Measurements from ENCODE around the gene SYT5. TPM values are rescaled to one million over a fixed set of nuclear protein-coding genes. Genes with fewer than 3 reads are reported as not detected.

Gene SYT5
- total and polyA plus RNA-seq, 7 experiments from 2014 or later: 1.7 to 2.6 TPM; not detected in 5

GRCh38 chr19:55197528-55197927 lies 17.4 kb upstream of the SYT5 start:
- CTCF ChIA-PET: interaction anchor here (0.6 to 0.7 kb wide), 2 partner anchors 15 to 221 kb away, joined by 3 to 5 read pairs; no protein-coding TSS in a partner anchor
- Mint-ChIP-seq H3K9me3 (no peaks in the 10 kb centered on the region), H3K36me3 (peaks cover 0 to 1% (median 0%) of the 10 kb centered on the region in 5 donors), H3K4me1 (peaks cover 0 to 4% (median 0%) of the 10 kb centered on the region in 7 donors), H3K4me3 (no peak overlapping the region), H3K27me3 (peaks cover 6 to 40% (median 19%) of the 10 kb centered on the region in 5 donors), H3K27ac (no peak overlapping the region)
- no peak for ATAC-seq
- POLR2A ChIA-PET: no interaction called here
- H3K9me3 ChIP-seq (ENCODE audit: control insufficient read depth in 2 of 3, low read length in 3 of 3): no peaks in the 10 kb centered on the region
- no peaks in the 10 kb centered on the region for H3K36me3 ChIP-seq (ENCODE audit: control insufficient read depth in 2 of 3, insufficient read depth in 3 of 3, low read length in 3 of 3)
- no peaks in the 10 kb centered on the region for H3K4me1 ChIP-seq (ENCODE audit: control insufficient read depth in 2 of 2, insufficient read depth in 2 of 2, low read length in 2 of 2)
- no peak overlapping the region for H3K27ac ChIP-seq (ENCODE audit: low read depth, low read length)
- no peak overlapping the region for H3K4me3 ChIP-seq (ENCODE audit: low read length)
- intact Hi-C loops (cut with micrococcal nuclease): no loop called here
- H3K27me3 ChIP-seq (ENCODE audit: control insufficient read depth in 2 of 2, insufficient read depth in 2 of 2, low read length in 2 of 2): no peaks in the 10 kb centered on the region
- DNase-seq: no peak

DNA sequence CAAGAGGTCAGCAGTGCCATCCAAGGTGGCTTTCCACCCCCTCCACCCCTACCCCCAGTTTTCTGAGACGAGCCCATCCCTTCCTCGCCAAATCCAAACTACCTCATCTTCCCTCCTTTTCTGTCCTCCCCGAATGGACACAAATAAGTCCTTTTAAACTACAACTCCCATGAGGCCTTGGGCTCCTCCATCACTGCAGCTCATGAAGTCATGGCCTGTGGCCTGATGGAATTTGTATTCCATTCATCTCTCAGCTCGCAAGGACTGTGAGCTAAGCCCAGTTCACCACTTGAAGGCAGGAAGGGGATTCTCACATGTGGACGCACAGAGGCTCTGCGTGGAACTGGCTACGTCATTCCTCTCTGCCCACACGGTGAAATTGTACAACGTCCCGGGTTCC lies 16.7 kb upstream of the SYT5 start:
- no peak for ATAC-seq
- H3K4me3 Mint-ChIP-seq: no peak overlapping the region
- H3K36me3 Mint-ChIP-seq: peaks cover 0 to 1% (median 0%) of the 10 kb centered on the region in 5 donors
- H3K4me1 Mint-ChIP-seq: peaks cover 0 to 4% (median 0%) of the 10 kb centered on the region in 7 donors
- no peak for DNase-seq
- H3K4me1 ChIP-seq (ENCODE audit: control insufficient read depth in 2 of 2, insufficient read depth in 2 of 2, low read length in 2 of 2): no peaks in the 10 kb centered on the region
- H3K27me3 ChIP-seq (ENCODE audit: control insufficient read depth in 2 of 2, insufficient read depth in 2 of 2, low read length in 2 of 2): no peaks in the 10 kb centered on the region
- H3K9me3 ChIP-seq (ENCODE audit: control insufficient read depth in 2 of 3, low read length in 3 of 3): no peaks in the 10 kb centered on the region
- CTCF ChIA-PET: no interaction called here
- no peak overlapping the region for H3K4me3 ChIP-seq (ENCODE audit: low read length)
- intact Hi-C loops (cut with micrococcal nuclease): no loop called here
- H3K9me3 Mint-ChIP-seq: no peaks in the 10 kb centered on the region
- POLR2A ChIA-PET: no interaction called here
- H3K36me3 ChIP-seq (ENCODE audit: control insufficient read depth in 2 of 3, insufficient read depth in 3 of 3, low read length in 3 of 3): no peaks in the 10 kb centered on the region
- H3K27ac Mint-ChIP-seq: peak overlapping the region in 1 of 9 donors; percentile 41
- peaks cover 6 to 36% (median 19%) of the 10 kb centered on the region in 5 donors for H3K27me3 Mint-ChIP-seq
- H3K27ac ChIP-seq (ENCODE audit: low read depth, low read length): no peak overlapping the region

DNA sequence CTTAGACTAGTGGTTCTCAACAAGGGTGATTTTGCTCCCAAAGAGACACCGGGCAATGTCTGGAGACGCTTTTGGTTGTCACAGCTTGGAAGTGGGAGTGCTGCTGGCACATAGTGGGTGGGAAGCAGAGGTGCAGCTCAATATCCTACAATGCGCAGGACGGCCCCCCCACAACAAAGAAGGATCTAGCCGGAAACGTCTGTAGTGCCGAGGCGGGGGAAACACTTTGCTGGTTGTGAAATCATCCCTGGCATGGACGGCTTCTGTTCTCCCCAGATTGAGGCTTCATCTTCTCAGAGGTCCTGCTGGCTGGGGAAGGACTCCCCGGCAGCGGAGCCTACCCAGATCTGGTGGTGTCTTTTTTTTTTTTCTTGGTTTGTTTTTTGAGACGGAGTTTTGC lies 13.4 kb upstream of the SYT5 start:
- H3K27me3 Mint-ChIP-seq: peaks cover 0 to 30% (median 4%) of the 10 kb centered on the region in 5 donors
- H3K4me3 ChIP-seq (ENCODE audit: low read length): no peak overlapping the region
- ATAC-seq (no peak), DNase-seq (no peak)
- H3K27ac Mint-ChIP-seq: no peak overlapping the region
- no peak overlapping the region for H3K27ac ChIP-seq (ENCODE audit: low read depth, low read length)
- no peaks in the 10 kb centered on the region for H3K4me1 ChIP-seq (ENCODE audit: control insufficient read depth in 2 of 2, insufficient read depth in 2 of 2, low read length in 2 of 2)
- ChIA-PET POLR2A (no interaction called here), CTCF (no interaction called here)
- H3K4me3 Mint-ChIP-seq: no peak overlapping the region
- peaks cover 0 to 1% (median 0%) of the 10 kb centered on the region in 11 donors for H3K9me3 Mint-ChIP-seq
- no peaks in the 10 kb centered on the region for H3K36me3 ChIP-seq (ENCODE audit: control insufficient read depth in 2 of 3, insufficient read depth in 3 of 3, low read length in 3 of 3)
- no peaks in the 10 kb centered on the region for H3K9me3 ChIP-seq (ENCODE audit: control insufficient read depth in 2 of 3, low read length in 3 of 3)
- H3K27me3 ChIP-seq (ENCODE audit: control insufficient read depth in 2 of 2, insufficient read depth in 2 of 2, low read length in 2 of 2): no peaks in the 10 kb centered on the region
- H3K4me1 Mint-ChIP-seq: peaks cover 0 to 12% (median 4%) of the 10 kb centered on the region in 7 donors
- intact Hi-C loops (cut with micrococcal nuclease): no loop called here
- no peaks in the 10 kb centered on the region for H3K36me3 Mint-ChIP-seq

DNA sequence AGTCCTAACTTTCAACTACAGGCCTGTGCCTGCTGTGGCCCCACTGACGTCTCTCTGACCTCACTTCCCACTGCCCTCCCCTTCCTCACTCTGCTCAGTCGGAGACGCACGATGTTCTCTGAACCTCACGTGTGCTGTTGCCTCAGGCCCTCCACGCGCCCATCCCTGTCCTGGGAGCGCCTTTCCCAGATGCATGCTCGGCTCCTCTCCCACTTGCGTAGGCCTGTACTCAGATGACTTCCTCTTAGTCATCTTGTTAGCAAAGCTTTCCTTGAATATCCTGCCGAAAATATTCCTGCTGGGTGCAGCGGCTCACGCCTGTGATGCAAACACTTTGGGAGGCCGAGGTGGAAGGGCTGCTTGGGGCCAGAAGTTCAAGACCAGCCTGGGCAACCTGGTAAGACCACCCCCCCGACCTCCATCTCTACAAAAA lies 9.3 kb upstream of the SYT5 start:
- no peak overlapping the region for H3K27ac ChIP-seq (ENCODE audit: low read depth, low read length)
- intact Hi-C loops (cut with micrococcal nuclease): no loop called here
- H3K9me3 Mint-ChIP-seq: peaks cover 0 to 2% (median 0%) of the 10 kb centered on the region in 11 donors
- ATAC-seq (no peak), DNase-seq (no peak)
- peaks cover 0 to 18% (median 5%) of the 10 kb centered on the region in 7 donors for H3K4me1 Mint-ChIP-seq
- H3K36me3 ChIP-seq (ENCODE audit: control insufficient read depth in 2 of 3, insufficient read depth in 3 of 3, low read length in 3 of 3): no peaks in the 10 kb centered on the region
- no peak overlapping the region for H3K4me3 ChIP-seq (ENCODE audit: low read length)
- no peaks in the 10 kb centered on the region for H3K4me1 ChIP-seq (ENCODE audit: control insufficient read depth in 2 of 2, insufficient read depth in 2 of 2, low read length in 2 of 2)
- ChIA-PET POLR2A (interaction anchor here (0.7 kb wide), 1 partner anchor 27 kb away, joined by 4 read pairs; no protein-coding TSS in a partner anchor), CTCF (no interaction called here)
- peaks cover 4 to 43% (median 7%) of the 10 kb centered on the region in 5 donors for H3K27me3 Mint-ChIP-seq
- H3K27ac Mint-ChIP-seq: peak overlapping the region in 1 of 9 donors; percentile 79
- peak overlapping the region in 2 of 10 donors; percentile 68 to 81 for H3K4me3 Mint-ChIP-seq
- no peaks in the 10 kb centered on the region for H3K9me3 ChIP-seq (ENCODE audit: control insufficient read depth in 2 of 3, low read length in 3 of 3)
- no peaks in the 10 kb centered on the region for H3K36me3 Mint-ChIP-seq
- H3K27me3 ChIP-seq (ENCODE audit: control insufficient read depth in 2 of 2, insufficient read depth in 2 of 2, low read length in 2 of 2): no peaks in the 10 kb centered on the region

DNA sequence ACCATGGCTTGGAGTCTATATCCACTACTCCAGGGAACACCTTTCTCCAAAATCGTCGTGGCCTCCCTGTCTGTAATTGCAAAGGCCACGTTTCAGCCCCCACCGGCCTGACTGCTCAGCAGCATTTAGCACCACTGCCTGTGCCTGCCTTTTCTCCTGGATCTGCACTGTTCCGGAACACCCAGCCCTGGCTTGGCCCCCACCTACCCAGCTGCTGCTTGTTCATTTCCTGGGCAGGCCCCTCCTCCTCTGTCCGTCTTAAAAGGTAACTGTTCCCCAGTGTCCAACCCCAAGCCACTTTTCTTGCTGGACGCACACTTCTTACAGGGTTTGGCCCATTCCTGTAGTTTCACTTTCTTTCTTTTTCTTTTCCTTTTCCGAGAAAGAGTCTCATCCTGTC lies 8.5 kb upstream of the SYT5 start:
- intact Hi-C loops (cut with micrococcal nuclease): no loop called here
- ChIA-PET CTCF (no interaction called here), POLR2A (no interaction called here)
- Mint-ChIP-seq H3K27me3 (peaks cover 4 to 46% (median 11%) of the 10 kb centered on the region in 5 donors), H3K4me1 (peaks cover 0 to 18% (median 5%) of the 10 kb centered on the region in 7 donors), H3K36me3 (no peaks in the 10 kb centered on the region), H3K4me3 (peak overlapping the region in 5 of 10 donors; percentile 9 to 81 (median 46)), H3K9me3 (peaks cover 0 to 2% (median 0%) of the 10 kb centered on the region in 11 donors), H3K27ac (peak overlapping the region in 3 of 9 donors; percentile 32 to 79 (median 55))
- Histone ChIP-seq H3K4me1 (ENCODE audit: control insufficient read depth in 2 of 2, insufficient read depth in 2 of 2, low read length in 2 of 2) (no peaks in the 10 kb centered on the region), H3K36me3 (ENCODE audit: control insufficient read depth in 2 of 3, insufficient read depth in 3 of 3, low read length in 3 of 3) (no peaks in the 10 kb centered on the region), H3K27me3 (ENCODE audit: control insufficient read depth in 2 of 2, insufficient read depth in 2 of 2, low read length in 2 of 2) (no peaks in the 10 kb centered on the region), H3K9me3 (ENCODE audit: control insufficient read depth in 2 of 3, low read length in 3 of 3) (no peaks in the 10 kb centered on the region), H3K27ac (ENCODE audit: low read depth, low read length) (no peak overlapping the region), H3K4me3 (ENCODE audit: low read length) (no peak overlapping the region)
- ATAC-seq (no peak), DNase-seq (no peak)

GRCh38 chr19:55186080-55186479 lies 6.0 kb upstream of the SYT5 start:
- no peak overlapping the region for H3K4me3 ChIP-seq (ENCODE audit: low read length)
- Mint-ChIP-seq H3K4me3 (no peak overlapping the region), H3K27ac (no peak overlapping the region), H3K4me1 (peaks cover 0 to 18% (median 6%) of the 10 kb centered on the region in 7 donors), H3K9me3 (peaks cover 0 to 2% (median 0%) of the 10 kb centered on the region in 11 donors), H3K36me3 (no peaks in the 10 kb centered on the region), H3K27me3 (peaks cover 12 to 44% (median 27%) of the 10 kb centered on the region in 5 donors)
- ChIA-PET CTCF (no interaction called here), POLR2A (no interaction called here)
- H3K27me3 ChIP-seq (ENCODE audit: control insufficient read depth in 2 of 2, insufficient read depth in 2 of 2, low read length in 2 of 2): peaks cover under 1 to 8% of the 10 kb centered on the region in 2 donors
- no peak overlapping the region for H3K27ac ChIP-seq (ENCODE audit: low read depth, low read length)
- H3K36me3 ChIP-seq (ENCODE audit: control insufficient read depth in 2 of 3, insufficient read depth in 3 of 3, low read length in 3 of 3): no peaks in the 10 kb centered on the region
- H3K4me1 ChIP-seq (ENCODE audit: control insufficient read depth in 2 of 2, insufficient read depth in 2 of 2, low read length in 2 of 2): no peaks in the 10 kb centered on the region
- ATAC-seq (no peak), DNase-seq (no peak)
- H3K9me3 ChIP-seq (ENCODE audit: control insufficient read depth in 2 of 3, low read length in 3 of 3): no peaks in the 10 kb centered on the region
- intact Hi-C loops (cut with micrococcal nuclease): no loop called here

DNA sequence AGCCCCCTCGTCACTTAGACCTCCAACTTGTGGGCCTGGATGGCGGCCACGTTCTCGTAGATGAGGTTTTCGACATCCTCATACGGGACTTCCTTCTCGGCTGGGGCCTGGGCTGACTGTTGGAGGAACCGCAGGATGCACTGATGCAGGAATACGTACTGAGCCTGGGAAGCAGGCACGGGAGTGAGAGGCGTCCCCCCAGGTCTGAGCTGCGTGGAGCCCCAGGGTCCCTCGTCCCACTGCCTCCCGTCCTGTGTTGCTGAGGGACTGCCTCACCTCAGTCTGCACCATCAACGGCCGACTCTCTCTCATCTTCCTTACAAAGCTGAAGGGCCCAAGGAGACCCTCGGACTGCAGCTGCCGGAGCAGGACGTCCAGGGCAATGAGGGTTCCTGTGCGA lies 1.7 kb upstream of the SYT5 start:
- Mint-ChIP-seq H3K36me3 (peaks cover 0 to 4% (median 0%) of the 10 kb centered on the region in 5 donors), H3K4me3 (peak overlapping the region in 2 of 10 donors; percentile 5 to 50), H3K9me3 (peaks cover 0 to 6% (median 0%) of the 10 kb centered on the region in 11 donors), H3K27me3 (peaks cover 50 to 74% (median 52%) of the 10 kb centered on the region in 5 donors), H3K27ac (no peak overlapping the region), H3K4me1 (peaks cover 9 to 27% (median 24%) of the 10 kb centered on the region in 7 donors)
- intact Hi-C loops (cut with micrococcal nuclease): no loop called here
- Histone ChIP-seq H3K4me1 (ENCODE audit: control insufficient read depth in 2 of 2, insufficient read depth in 2 of 2, low read length in 2 of 2) (peaks cover 11 to 22% of the 10 kb centered on the region in 2 donors), H3K36me3 (ENCODE audit: control insufficient read depth in 2 of 3, insufficient read depth in 3 of 3, low read length in 3 of 3) (no peaks in the 10 kb centered on the region), H3K27me3 (ENCODE audit: control insufficient read depth in 2 of 2, insufficient read depth in 2 of 2, low read length in 2 of 2) (peaks cover 13 to 27% of the 10 kb centered on the region in 2 donors), H3K27ac (ENCODE audit: low read depth, low read length) (no peak overlapping the region), H3K4me3 (ENCODE audit: low read length) (no peak overlapping the region), H3K9me3 (ENCODE audit: control insufficient read depth in 2 of 3, low read length in 3 of 3) (no peaks in the 10 kb centered on the region)
- POLR2A ChIA-PET: no interaction called here
- ATAC-seq (no peak), DNase-seq (no peak)
- CTCF ChIA-PET: no interaction called here
